ENCODE results near the gene SRRM2.

Gene SRRM2

GRCh38 chr16:2752035-2752849 lies at the start of gene SRRM2:
Gene SRRM2 (plus strand): TSS chr16:2752638. CDS start chr16:2756365, 3,727 bp downstream.
- DNase-seq = peak; percentile 99

DNA sequence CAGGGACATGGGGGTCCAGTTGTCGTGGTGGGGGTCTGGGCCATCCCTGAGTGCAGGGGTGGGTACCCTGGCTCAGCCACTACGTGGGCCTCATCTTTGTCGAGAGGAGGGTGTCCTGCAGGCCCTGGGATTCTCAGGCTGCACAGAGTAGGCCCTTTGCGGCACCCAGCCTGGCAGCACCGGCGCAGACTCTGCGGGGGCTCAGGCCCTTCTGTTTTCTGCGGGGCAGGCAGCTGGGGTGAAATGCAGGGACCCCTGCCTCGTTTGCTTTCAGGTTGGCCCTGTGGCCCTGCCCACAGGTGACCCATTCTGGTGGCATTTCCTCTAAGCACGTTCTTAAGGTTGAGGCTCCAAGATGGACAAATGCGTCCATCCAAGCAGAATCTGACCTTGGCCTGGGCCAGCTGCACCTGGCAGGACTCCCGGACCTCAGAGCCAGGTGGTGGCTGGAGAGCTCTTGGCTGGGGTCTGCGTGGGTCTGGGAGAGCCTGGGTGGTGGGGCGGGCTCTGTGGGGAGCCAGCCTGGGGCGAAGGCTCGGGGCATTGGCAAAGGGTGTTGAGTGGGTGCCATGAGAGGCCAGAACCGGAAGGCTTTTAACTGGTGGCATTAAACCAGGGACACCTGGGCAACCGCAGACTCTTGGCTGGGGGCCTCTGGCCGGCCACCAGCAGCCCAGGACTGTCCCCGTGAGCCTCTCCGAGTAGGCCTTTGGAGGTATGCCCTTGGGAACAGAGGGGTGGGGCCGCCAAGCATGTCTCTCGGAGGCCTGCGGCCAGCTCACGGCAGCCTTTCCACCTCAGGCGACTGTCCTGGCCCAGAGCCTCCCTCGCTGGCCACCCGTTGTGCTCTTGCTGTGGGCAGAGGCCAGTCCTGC lies 49.3 kb upstream of the SRRM2 start:
- no peak for DNase-seq

- no peak for DNase-seq
Observed at GRCh38 chr16:2704166-2704982, 48.1 kb upstream of the SRRM2 start.

DNA sequence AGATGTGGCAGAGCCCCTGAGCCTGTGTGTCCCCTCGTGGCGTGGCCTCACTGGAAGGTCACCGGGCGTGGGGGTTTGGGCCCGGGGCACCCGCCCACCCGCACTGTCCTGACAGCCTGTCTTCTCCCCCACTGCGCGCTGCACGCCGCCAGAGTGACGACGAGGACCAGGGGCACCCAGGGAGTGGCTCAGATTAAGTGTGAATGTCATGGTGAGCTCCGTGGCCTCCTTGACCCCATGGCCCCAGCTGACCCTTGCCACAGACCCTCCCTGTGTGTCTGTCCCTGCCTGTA lies 47.5 kb upstream of the SRRM2 start:
- no peak for DNase-seq

- no peak for DNase-seq
Observed at GRCh38 chr16:2705351-2705750, 47.1 kb upstream of the SRRM2 start.

- no peak for DNase-seq
Observed at GRCh38 chr16:2706085-2706484, 46.4 kb upstream of the SRRM2 start.

GRCh38 chr16:2706611-2707311 lies 45.7 kb upstream of the SRRM2 start:
- DNase-seq = no peak

DNA sequence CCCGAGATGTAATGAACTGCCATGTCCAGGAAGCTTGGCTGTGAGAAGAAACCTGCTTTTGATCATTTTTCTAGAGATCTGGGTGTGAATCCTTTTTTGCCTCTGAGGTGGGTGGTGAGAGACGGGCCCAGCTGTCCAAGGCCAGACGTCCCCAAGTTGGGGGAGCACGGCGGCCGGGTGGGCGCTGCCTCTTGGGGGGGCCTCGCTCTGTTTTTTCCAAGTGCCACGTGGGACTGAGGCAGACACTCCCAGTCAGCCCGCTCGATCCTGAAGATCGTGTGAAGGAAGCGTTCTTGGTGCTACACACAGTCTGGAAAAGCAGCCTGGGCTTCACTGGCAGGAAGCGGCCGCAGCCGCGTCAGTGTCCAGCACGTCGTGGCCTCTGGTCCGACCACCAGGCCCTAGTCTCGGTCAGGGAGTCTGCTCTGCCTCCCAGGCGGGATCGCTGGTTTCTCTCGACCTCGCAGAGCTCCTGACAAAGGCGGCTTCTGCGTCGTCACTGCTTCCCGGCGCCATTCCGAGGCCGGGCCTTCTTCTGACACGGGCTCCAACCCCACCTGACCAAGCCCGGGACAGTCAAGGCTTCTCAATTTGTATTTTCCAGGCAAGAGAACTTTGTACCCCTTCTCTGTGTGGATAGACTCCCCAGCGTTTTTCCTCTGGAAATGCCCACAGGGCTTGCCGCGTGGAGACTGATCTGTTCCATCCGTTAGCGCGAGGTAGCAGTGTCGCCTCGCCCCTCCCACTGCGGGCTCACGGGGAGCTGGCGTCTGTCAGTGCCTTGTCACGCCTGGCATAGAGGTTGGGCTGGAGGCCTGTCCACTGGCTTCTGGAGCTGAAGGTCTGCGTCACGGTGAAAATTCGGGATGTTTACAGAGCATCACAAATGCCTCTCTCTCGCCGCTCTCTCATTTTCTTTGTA lies 44.8 kb upstream of the SRRM2 start:
- no peak for DNase-seq

- no peak for DNase-seq
Observed at GRCh38 chr16:2708290-2708639, 44.2 kb upstream of the SRRM2 start.

DNA sequence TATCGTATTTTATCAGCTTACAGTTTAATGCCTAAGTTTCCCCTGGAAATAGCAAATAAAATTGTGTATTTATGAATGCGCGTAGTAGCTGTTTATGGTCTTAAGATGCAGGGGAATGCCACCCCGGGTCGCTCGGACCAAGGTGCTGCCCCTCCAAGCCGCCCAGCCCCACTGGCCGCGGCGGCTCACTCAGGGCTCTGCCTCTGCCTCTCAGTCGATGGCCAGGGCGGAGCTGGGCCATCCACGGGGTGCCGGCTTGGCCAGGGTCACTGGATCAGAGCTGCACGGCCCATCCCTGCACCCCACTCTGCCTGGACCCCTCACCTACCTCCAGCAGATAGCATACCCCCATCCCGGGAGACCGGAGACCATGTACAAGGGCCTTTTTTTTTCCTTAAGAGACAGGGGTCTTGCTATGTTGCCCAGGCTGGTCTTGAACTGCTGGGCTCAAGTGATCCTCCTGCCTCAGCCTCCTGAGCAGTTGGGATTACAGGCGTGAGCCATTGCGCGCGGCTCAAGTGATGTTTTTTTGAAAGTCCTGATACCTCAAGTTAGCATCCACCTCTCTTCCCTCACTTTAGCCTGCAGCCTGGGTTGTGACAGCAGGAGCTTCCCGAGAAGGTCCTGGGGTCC lies 43.4 kb upstream of the SRRM2 start:
- DNase-seq = no peak

GRCh38 chr16:2709588-2709984 lies 42.9 kb upstream of the SRRM2 start:
- DNase-seq = no peak

GRCh38 chr16:2710021-2710710 lies 42.3 kb upstream of the SRRM2 start:
- DNase-seq = no peak

- no peak for DNase-seq
Observed at GRCh38 chr16:2710711-2711231, 41.7 kb upstream of the SRRM2 start.

DNA sequence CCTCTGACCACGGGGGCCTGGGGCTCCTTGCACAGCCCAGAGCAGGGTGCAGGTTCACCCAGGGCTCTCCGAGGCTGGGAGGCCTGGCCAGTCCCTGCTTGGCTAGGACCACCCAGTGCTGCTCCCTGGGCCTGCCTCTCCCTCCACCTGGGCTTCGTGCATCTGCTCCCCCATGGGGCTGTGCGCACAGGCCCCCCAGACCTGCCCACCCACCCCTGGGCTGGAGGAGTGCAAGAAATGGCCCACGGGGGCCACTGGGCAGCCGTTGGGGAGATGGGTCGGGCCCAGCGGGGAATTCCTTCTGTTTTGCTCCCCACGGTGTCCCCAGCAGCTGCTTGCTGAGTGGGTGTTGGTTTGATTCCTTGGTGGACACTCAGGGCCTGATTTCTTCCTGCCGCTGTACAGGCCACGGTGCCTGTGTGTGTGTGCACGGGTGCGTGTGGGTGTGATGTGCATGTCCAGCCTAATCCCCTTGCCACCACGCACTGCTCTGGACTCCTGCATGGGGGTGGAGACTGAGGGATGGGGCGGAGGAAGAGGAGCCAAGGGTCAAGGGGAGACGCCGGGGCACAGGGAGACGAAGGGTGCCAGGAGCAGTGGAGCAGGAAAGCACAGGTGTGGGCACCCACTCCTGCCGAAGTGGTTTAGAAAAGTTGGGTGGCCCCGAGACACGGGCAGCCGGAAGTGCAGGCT lies 40.9 kb upstream of the SRRM2 start:
- no peak for DNase-seq

DNA sequence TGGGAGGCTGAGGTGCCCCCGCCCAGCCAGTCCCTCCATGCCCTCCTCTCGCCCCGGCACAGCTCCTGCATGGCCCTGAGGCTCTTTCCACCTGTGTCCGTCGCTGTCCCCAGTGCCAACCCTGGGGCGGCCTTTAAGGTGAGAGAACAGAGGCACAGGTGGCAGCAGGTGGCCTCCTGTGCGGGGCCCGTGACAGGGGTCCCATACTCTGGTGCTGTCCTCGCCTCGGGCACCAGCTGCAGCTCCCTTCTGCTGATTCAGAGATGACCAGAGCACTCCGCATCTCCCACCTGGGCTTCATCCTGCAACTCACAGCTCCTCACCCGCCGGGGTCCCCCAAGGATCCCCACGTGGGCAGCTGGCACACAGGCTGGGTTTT lies 40.4 kb upstream of the SRRM2 start:
- DNase-seq = no peak

GRCh38 chr16:2712546-2712945 lies 39.9 kb upstream of the SRRM2 start:
- no peak for DNase-seq

GRCh38 chr16:2713523-2713922 lies 38.9 kb upstream of the SRRM2 start:
- DNase-seq = no peak

DNA sequence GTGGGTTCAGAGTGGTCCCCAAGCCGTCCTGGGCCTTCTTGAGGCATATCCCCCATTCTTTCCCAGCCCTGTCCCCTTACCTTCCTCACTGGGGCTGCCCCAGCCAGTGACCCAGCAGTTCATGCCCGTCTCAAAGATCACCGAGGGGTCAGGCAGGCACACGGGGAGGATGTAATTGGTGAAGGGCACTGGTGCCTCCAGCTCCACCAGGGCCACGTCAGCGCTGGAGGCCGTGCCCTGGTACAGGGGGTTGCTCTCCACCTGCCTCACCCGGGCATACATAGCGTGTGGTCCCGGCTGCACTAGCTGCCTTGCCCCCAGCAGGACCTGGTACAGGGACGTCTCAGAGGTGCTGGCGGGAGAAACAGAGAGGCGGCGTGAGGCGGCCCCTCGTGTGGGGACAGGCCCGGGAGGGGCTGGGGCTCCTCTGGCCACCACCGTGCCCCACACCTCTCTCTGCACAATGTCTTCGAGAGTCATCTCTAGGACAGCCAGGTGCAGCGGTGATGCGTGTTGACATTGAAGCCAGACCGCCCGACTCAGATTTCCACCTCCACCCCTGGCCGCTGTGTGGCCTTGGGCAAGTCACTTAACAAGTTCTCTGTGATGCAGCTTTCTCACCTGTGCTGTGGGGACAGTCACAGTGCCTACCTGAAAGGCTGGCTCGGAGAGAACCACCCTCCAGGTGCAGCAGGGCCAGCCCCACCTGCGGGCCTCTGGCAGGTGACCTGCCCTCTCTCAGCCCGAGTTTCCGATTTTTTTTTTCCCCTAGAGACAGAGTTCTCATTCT lies 38.3 kb upstream of the SRRM2 start:
- DNase-seq = peak; percentile 41

DNA sequence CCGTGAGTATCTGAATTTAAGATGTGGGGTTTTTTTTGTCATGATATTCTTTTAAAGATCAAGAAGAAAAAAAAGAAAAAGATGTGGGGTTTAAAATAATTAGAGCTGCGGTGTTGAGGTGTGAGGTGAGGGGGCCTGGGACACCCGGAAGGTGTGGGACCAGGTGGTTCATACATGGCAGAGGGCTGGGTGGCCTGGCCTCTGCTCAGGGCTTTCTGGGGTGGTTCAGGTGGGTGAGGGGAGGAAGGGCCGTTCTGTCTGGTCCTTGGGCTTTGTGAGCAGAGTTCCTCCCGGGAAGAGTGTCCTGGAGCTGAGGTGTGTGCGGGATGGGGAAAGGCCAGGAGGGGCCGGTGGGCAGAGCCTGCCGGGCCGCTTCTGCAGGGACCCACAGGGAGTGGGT lies 37.4 kb upstream of the SRRM2 start:
- DNase-seq = no peak

Measured in RPMI8226 (cell line).